ENCODE data around the gene ZNF827. TPM values are rescaled to one million over a fixed set of nuclear protein-coding genes. Genes with fewer than 3 reads are reported as not detected.

Gene ZNF827
- total RNA-seq, 1 experiment from 2014 or later, result 5.3 TPM

GRCh38 chr4:145791988-145792387, 146.6 kb downstream of the ZNF827 start:
- no TSS peak for BruUV-seq (replicated peaks)
- no peaks in the 10 kb centered on the region for H3K27me3 ChIP-seq (replicated peaks; ENCODE audit: control insufficient read depth, insufficient read depth, low read length)
- H3K9me3 Mint-ChIP-seq (ENCODE audit: unreplicated experiment), result no peaks in the 10 kb centered on the region
- H3K36me3 Mint-ChIP-seq (ENCODE audit: insufficient read depth, unreplicated experiment), result no peaks in the 10 kb centered on the region
- H3K4me3 ChIP-seq (ENCODE audit: low read depth, low read length), result no peak overlapping the region
- no peaks in the 10 kb centered on the region for H3K4me1 ChIP-seq
- no peaks in the 10 kb centered on the region for H3K9me3 ChIP-seq
- H3K27ac Mint-ChIP-seq (ENCODE audit: unreplicated experiment), result no peak overlapping the region
- no peaks in the 10 kb centered on the region for H3K4me1 Mint-ChIP-seq (ENCODE audit: low read depth, unreplicated experiment)
- no peak for DNase-seq
- H3K4me3 Mint-ChIP-seq (ENCODE audit: unreplicated experiment), result no peak overlapping the region
- TF ChIP-seq CTCF (IDR thresholded peaks at IDR 0.05; ENCODE audit: insufficient read depth in 1 of 2, low read depth in 1 of 2, low read length in 1 of 2, severe bottlenecking in 1 of 2, unreplicated experiment in 1 of 2), result no peak
- no peaks in the 10 kb centered on the region for H3K36me3 ChIP-seq (ENCODE audit: control insufficient read depth, insufficient read depth, low read length)
- intact Hi-C loops (cut with micrococcal nuclease; ENCODE audit: unreplicated experiment), result no loop called here
- CTCF ChIA-PET, result no interaction called here
- H3K27me3 Mint-ChIP-seq (ENCODE audit: insufficient read depth, unreplicated experiment), result no peaks in the 10 kb centered on the region
- POLR2A ChIA-PET, result no interaction called here

- no peaks in the 10 kb centered on the region for H3K4me1 Mint-ChIP-seq (ENCODE audit: low read depth, unreplicated experiment)
- no TSS peak for BruUV-seq (replicated peaks)
- Histone ChIP-seq H3K27me3 (replicated peaks; ENCODE audit: control insufficient read depth, insufficient read depth, low read length) (no peaks in the 10 kb centered on the region), H3K9me3 (no peaks in the 10 kb centered on the region), H3K4me1 (no peaks in the 10 kb centered on the region), H3K4me3 (ENCODE audit: low read depth, low read length) (no peak overlapping the region), H3K36me3 (ENCODE audit: control insufficient read depth, insufficient read depth, low read length) (no peaks in the 10 kb centered on the region)
- ChIA-PET POLR2A (no interaction called here), CTCF (no interaction called here)
- H3K36me3 Mint-ChIP-seq (ENCODE audit: insufficient read depth, unreplicated experiment), result no peaks in the 10 kb centered on the region
- intact Hi-C loops (cut with micrococcal nuclease; ENCODE audit: unreplicated experiment), result no loop called here
- no peak for TF ChIP-seq CTCF (IDR thresholded peaks at IDR 0.05; ENCODE audit: insufficient read depth in 1 of 2, low read depth in 1 of 2, low read length in 1 of 2, severe bottlenecking in 1 of 2, unreplicated experiment in 1 of 2)
- no peaks in the 10 kb centered on the region for H3K9me3 Mint-ChIP-seq (ENCODE audit: unreplicated experiment)
- H3K4me3 Mint-ChIP-seq (ENCODE audit: unreplicated experiment), result no peak overlapping the region
- H3K27ac Mint-ChIP-seq (ENCODE audit: unreplicated experiment), result no peak overlapping the region
- no peaks in the 10 kb centered on the region for H3K27me3 Mint-ChIP-seq (ENCODE audit: insufficient read depth, unreplicated experiment)
- DNase-seq, result no peak
These were observed 149.9 kb downstream of the ZNF827 start for GRCh38 chr4:145788755-145789154.

- Mint-ChIP-seq H3K4me3 (ENCODE audit: unreplicated experiment) (no peak overlapping the region), H3K9me3 (ENCODE audit: unreplicated experiment) (no peaks in the 10 kb centered on the region), H3K4me1 (ENCODE audit: low read depth, unreplicated experiment) (no peaks in the 10 kb centered on the region), H3K27me3 (ENCODE audit: insufficient read depth, unreplicated experiment) (no peaks in the 10 kb centered on the region), H3K36me3 (ENCODE audit: insufficient read depth, unreplicated experiment) (no peaks in the 10 kb centered on the region), H3K27ac (ENCODE audit: unreplicated experiment) (no peak overlapping the region)
- no peak for DNase-seq
- Histone ChIP-seq H3K4me1 (no peaks in the 10 kb centered on the region), H3K27me3 (replicated peaks; ENCODE audit: control insufficient read depth, insufficient read depth, low read length) (no peaks in the 10 kb centered on the region), H3K4me3 (ENCODE audit: low read depth, low read length) (no peak overlapping the region), H3K9me3 (no peaks in the 10 kb centered on the region), H3K36me3 (ENCODE audit: control insufficient read depth, insufficient read depth, low read length) (no peaks in the 10 kb centered on the region)
- TF ChIP-seq CTCF (IDR thresholded peaks at IDR 0.05; ENCODE audit: insufficient read depth in 1 of 2, low read depth in 1 of 2, low read length in 1 of 2, severe bottlenecking in 1 of 2, unreplicated experiment in 1 of 2), result no peak
- ChIA-PET POLR2A (no interaction called here), CTCF (interaction anchor here (0.7 kb wide), 1 partner anchor 43 kb away, joined by 6 read pairs; no protein-coding TSS in a partner anchor)
- intact Hi-C loops (cut with micrococcal nuclease; ENCODE audit: unreplicated experiment), result no loop called here
- BruUV-seq (replicated peaks), result no TSS peak
These were observed 151.8 kb downstream of the ZNF827 start for GRCh38 chr4:145786830-145787229.
